GM10248 (cell line): Measurements from ENCODE around the gene NT5DC3.
"Not testable (repeated sequence)": the region's sequence is repeated elsewhere in the genome, so short reads cannot be mapped to it uniquely, and the experiment has no call there.

ENCODE experiments used
- CTCF ChIA-PET: fragments of 300-600 bp; sonication (Branson Sonifier 250); formaldehyde crosslinking; extraction: SDS; loops from one replicate; lab custom pipeline; 2021; ENCODE audit warnings: antibody characterized with exemption; lab: Yijun Ruan, JAX
- POLR2A ChIA-PET: fragments of 350-650 bp; sonication (Branson Sonifier 250); formaldehyde crosslinking; extraction: SDS; loops from one replicate; lab custom pipeline; 2020; ENCODE audit warnings: antibody characterized with exemption; lab: Yijun Ruan, JAX
- DNase-seq: peaks from one replicate; pipeline ENCODE4 v3.0.0; 2012; ENCODE audit errors: extremely low spot score
- CTCF ChIP-seq: IDR thresholded peaks from 2 replicates; pipeline ENCODE4 v1.5.1; 2012; ENCODE audit warnings: mild to moderate bottlenecking, low read depth; ENCODE audit errors: extremely low read depth, missing control alignments, control extremely low read depth

Gene NT5DC3

GRCh38 chr12:103811791-103812190 lies 29.2 kb downstream of the NT5DC3 start:
- no peak for TF ChIP-seq CTCF
- ChIA-PET CTCF (interaction anchor here (0.8 to 1.4 kb wide), 3 partner anchors 12 to 21 kb away, joined by 3 read pairs; no protein-coding TSS in a partner anchor), POLR2A (no interaction called here)
- no peak for DNase-seq

- TF ChIP-seq CTCF: no peak
- ChIA-PET CTCF (interaction anchor here (1.0 kb wide), 1 partner anchor 12 kb away, joined by 3 read pairs; no protein-coding TSS in a partner anchor), POLR2A (no interaction called here)
- no peak for DNase-seq
Observed at GRCh38 chr12:103810111-103810510, 30.9 kb downstream of the NT5DC3 start.

GRCh38 chr12:103809639-103810038 lies 31.4 kb downstream of the NT5DC3 start:
- DNase-seq, POLR2A ChIA-PET: not testable (repeated sequence)
- CTCF ChIA-PET: interaction anchor here (1.0 kb wide), 1 partner anchor 13 kb away, joined by 3 read pairs; no protein-coding TSS in a partner anchor

- TF ChIP-seq CTCF: no peak
- no peak for DNase-seq
- POLR2A ChIA-PET: no interaction called here
- CTCF ChIA-PET: no interaction called here
Observed at GRCh38 chr12:103809154-103809553, 31.9 kb downstream of the NT5DC3 start.

- CTCF ChIA-PET: no interaction called here
Observed at GRCh38 chr12:103808239-103808880, 32.7 kb downstream of the NT5DC3 start.

GRCh38 chr12:103807561-103808238 lies 33.3 kb downstream of the NT5DC3 start:
- ChIA-PET POLR2A (no interaction called here), CTCF (no interaction called here)
- no peak for TF ChIP-seq CTCF
- DNase-seq: no peak

More at GRCh38 chr12:103808239-103808880, 32.7 kb downstream of the NT5DC3 start:
- TF ChIP-seq CTCF: no peak
- POLR2A ChIA-PET: no interaction called here
- no peak for DNase-seq

- POLR2A ChIA-PET: no interaction called here
- CTCF ChIA-PET: interaction anchor here (1.1 kb wide), 1 partner anchor 18 kb away, joined by 4 read pairs; no protein-coding TSS in a partner anchor
Observed at GRCh38 chr12:103806803-103807202, 34.2 kb downstream of the NT5DC3 start.

More at GRCh38 chr12:103806803-103807202, 34.2 kb downstream of the NT5DC3 start:
- no peak for DNase-seq
- TF ChIP-seq CTCF: no peak
